Chondrocyte (in vitro differentiated cells): Measurements from ENCODE around the gene MYBPC2. TPM values are rescaled to one million over a fixed set of nuclear protein-coding genes. Genes with fewer than 3 reads are reported as not detected.
A peak's percentile ranks its signal among the peaks of the same experiment; 100 is the strongest.

ENCODE experiments used
- DNase-seq: peaks from one replicate; pipeline ENCODE4 v3.0.0; 2021; ENCODE audit warnings: mixed read lengths, low spot score
- H3K27ac Mint-ChIP-seq: one replicate; pipeline ENCODE4 v1.8.0; 2021; ENCODE audit warnings: mild to moderate bottlenecking, moderate library complexity, mixed read lengths; ENCODE audit not compliant: unreplicated experiment
- H3K27me3 Mint-ChIP-seq: 2 replicates; pipeline ENCODE4 v1.8.0; 2021; ENCODE audit warnings: low read depth, mixed read lengths
- H3K36me3 Mint-ChIP-seq: 2 replicates; pipeline ENCODE4 v1.8.0; 2021; ENCODE audit warnings: low read depth, mixed read lengths
- H3K4me1 Mint-ChIP-seq: 2 replicates; pipeline ENCODE4 v1.8.0; 2021; ENCODE audit warnings: low read depth, mild to moderate bottlenecking, mixed read lengths
- H3K4me3 Mint-ChIP-seq: one replicate; pipeline ENCODE4 v1.8.0; 2021; ENCODE audit warnings: mild to moderate bottlenecking, moderate library complexity, mixed read lengths; ENCODE audit not compliant: unreplicated experiment
- H3K9me3 Mint-ChIP-seq: 2 replicates; pipeline ENCODE4 v1.8.0; 2021; ENCODE audit warnings: low read depth, mixed read lengths
- CTCF ChIP-seq: fragments of 200-600 bp; sonication (generic); IDR thresholded peaks from 2 replicates; pipeline ENCODE4 v1.5.0; 2021; ENCODE audit warnings: antibody characterized with exemption, mild to moderate bottlenecking, moderate library complexity
- total RNA-seq: library from RNA; stranded (reverse); gene quantifications from 3 replicates; pipeline ENCODE4 v1.2.1, GENCODE V29; 2021

Gene MYBPC2
- total RNA-seq, 1 donor from 2014 or later = not detected

DNA sequence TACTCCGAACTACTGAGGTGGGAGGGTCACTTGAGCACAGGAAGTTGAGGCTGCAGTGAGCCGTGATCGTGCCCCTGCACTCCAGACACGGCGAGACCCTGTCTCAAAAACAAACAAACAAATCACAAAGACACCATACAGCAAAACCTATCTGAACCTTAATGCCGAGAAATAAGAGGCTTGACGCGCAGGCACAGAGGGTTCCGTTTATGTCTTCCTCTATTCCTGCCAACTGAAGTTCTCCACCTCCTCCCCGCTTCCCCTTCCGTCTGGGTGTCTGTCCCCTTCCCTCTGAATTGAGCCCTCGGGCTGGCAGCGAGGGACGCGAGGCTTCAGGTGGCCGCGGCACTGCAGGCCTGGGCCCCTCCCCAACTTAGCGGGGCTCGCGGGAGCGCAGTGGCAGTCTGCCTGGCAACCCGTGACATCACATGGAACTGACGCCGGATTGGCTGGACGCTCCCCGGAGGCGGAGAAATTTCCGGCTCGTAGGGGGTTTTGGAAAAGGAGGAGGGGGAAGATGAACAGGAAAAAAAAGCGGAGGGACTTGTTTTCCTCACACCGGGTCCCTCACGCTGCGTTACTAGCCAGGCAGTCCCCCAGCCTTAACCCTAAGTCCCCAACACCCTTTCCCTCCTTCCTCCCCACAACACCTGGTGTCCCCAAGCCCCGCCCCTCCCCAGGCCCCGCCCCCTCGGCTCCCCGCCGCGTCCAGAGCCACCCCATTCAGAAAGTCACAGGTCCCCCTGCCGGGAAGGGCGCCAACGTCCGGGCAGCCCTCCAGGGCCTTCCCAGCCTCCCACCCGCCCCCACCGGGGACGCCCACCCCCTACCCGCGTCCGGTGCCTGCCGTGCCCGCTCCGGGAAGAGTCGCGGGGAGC, 1.1 kb upstream of the MYBPC2 start:
- Mint-ChIP-seq H3K27me3 (peaks cover 21% of the 10 kb centered on the region), H3K4me1 (peaks cover 14% of the 10 kb centered on the region), H3K4me3 (peak overlapping the region; percentile 81), H3K36me3 (no peaks in the 10 kb centered on the region), H3K9me3 (no peaks in the 10 kb centered on the region), H3K27ac (peak overlapping the region; percentile 82)
- DNase-seq = no peak
- TF ChIP-seq CTCF = no peak

GRCh38 chr19:50433201-50434180, 799 bp downstream of the MYBPC2 start:
- no peaks in the 10 kb centered on the region for H3K9me3 Mint-ChIP-seq
- DNase-seq = no peak
- no peak for TF ChIP-seq CTCF
- peaks cover 14% of the 10 kb centered on the region for H3K4me1 Mint-ChIP-seq
- peak overlapping the region; percentile 47 for H3K4me3 Mint-ChIP-seq
- no peaks in the 10 kb centered on the region for H3K36me3 Mint-ChIP-seq
- H3K27me3 Mint-ChIP-seq = peaks cover 40% of the 10 kb centered on the region
- H3K27ac Mint-ChIP-seq = no peak overlapping the region

DNA sequence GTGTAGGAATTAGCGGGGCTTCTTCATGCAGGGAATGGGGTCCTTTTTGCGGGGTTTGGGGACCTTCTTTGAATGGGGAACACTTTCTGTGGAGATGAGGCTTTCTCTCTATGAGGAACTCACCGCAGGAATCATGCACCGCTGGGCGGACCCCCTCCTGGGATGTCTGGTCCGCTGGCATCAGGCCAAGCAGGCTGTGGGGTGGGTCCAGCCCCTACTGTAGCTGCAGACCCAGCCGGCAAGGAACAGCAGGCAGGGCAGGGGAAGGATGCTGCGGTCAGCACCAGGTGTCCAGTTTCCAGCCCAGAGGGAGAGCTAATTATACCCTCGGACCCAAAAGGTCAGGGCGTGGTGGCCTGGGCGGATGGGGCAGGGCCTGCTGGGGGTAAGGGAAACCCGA, 1.8 kb downstream of the MYBPC2 start:
- Mint-ChIP-seq H3K27me3 (peaks cover 45% of the 10 kb centered on the region), H3K4me1 (peaks cover 14% of the 10 kb centered on the region), H3K27ac (no peak overlapping the region), H3K4me3 (no peak overlapping the region), H3K36me3 (no peaks in the 10 kb centered on the region), H3K9me3 (no peaks in the 10 kb centered on the region)
- no peak for TF ChIP-seq CTCF
- no peak for DNase-seq

GRCh38 chr19:50435221-50435620, 2.5 kb downstream of the MYBPC2 start:
- no peak for DNase-seq
- H3K4me3 Mint-ChIP-seq = no peak overlapping the region
- H3K27ac Mint-ChIP-seq = no peak overlapping the region
- H3K4me1 Mint-ChIP-seq = peaks cover 14% of the 10 kb centered on the region
- TF ChIP-seq CTCF = no peak
- H3K9me3 Mint-ChIP-seq = no peaks in the 10 kb centered on the region
- H3K36me3 Mint-ChIP-seq = no peaks in the 10 kb centered on the region
- H3K27me3 Mint-ChIP-seq = peaks cover 47% of the 10 kb centered on the region

- H3K36me3 Mint-ChIP-seq = no peaks in the 10 kb centered on the region
- H3K4me1 Mint-ChIP-seq = peaks cover 14% of the 10 kb centered on the region
- no peak overlapping the region for H3K27ac Mint-ChIP-seq
- TF ChIP-seq CTCF = no peak
- no peaks in the 10 kb centered on the region for H3K9me3 Mint-ChIP-seq
- peaks cover 47% of the 10 kb centered on the region for H3K27me3 Mint-ChIP-seq
- H3K4me3 Mint-ChIP-seq = no peak overlapping the region
- no peak for DNase-seq
These were observed 2.9 kb downstream of the MYBPC2 start for GRCh38 chr19:50435627-50436026.
